ENCODE results near the gene SCAPER.

The SCAPER gene

GRCh38 chr15:76663529-76663928, 241.6 kb downstream of the SCAPER start:
- Histone ChIP-seq H3K4me3 (ENCODE audit: low read length) (peak overlapping the region; percentile 15; the same call in 1 of the 2 replicates), H3K9me3 (ENCODE audit: insufficient read depth, low read length) (no peaks in the 10 kb centered on the region; the same call in 1 of the 2 replicates), H3K27me3 (ENCODE audit: low read depth, low read length) (no peaks in the 10 kb centered on the region), H3K36me3 (replicated peaks; ENCODE audit: low read depth, low read length) (peaks cover 8% of the 10 kb centered on the region), H3K4me1 (ENCODE audit: low read length) (peaks cover 37% of the 10 kb centered on the region), H2AFZ (ENCODE audit: low read depth, low read length) (no peak overlapping the region), H3K9ac (ENCODE audit: low read length) (no peak overlapping the region), H4K20me1 (ENCODE audit: insufficient read depth, low read length) (no peaks in the 10 kb centered on the region), H3K4me2 (ENCODE audit: low read length) (peak overlapping the region; percentile 34), H3K27ac (ENCODE audit: low read length) (peak overlapping the region; percentile 10; the same call in 1 of the 2 replicates), H3K79me2 (ENCODE audit: low read length) (no peaks in the 10 kb centered on the region)
- TF ChIP-seq EZH2phosphoT487 (IDR thresholded peaks at IDR 0.05; ENCODE audit: low read depth), result no peak
- no peak for TF ChIP-seq CTCF (IDR thresholded peaks at IDR 0.05; ENCODE audit: low read depth, low read length)

GRCh38 chr15:76648732-76649444, 256.3 kb downstream of the SCAPER start:
- Histone ChIP-seq H3K27me3 (ENCODE audit: low read depth, low read length) (no peaks in the 10 kb centered on the region), H4K20me1 (ENCODE audit: insufficient read depth, low read length) (no peaks in the 10 kb centered on the region), H3K4me1 (ENCODE audit: low read length) (no peaks in the 10 kb centered on the region), H3K9me3 (ENCODE audit: insufficient read depth, low read length) (no peaks in the 10 kb centered on the region), H3K9ac (ENCODE audit: low read length) (no peak overlapping the region), H3K4me3 (ENCODE audit: low read length) (no peak overlapping the region), H3K79me2 (ENCODE audit: low read length) (no peaks in the 10 kb centered on the region), H3K36me3 (replicated peaks; ENCODE audit: low read depth, low read length) (peaks cover 10% of the 10 kb centered on the region), H2AFZ (ENCODE audit: low read depth, low read length) (no peak overlapping the region), H3K27ac (ENCODE audit: low read length) (no peak overlapping the region), H3K4me2 (ENCODE audit: low read length) (no peak overlapping the region)
- TF ChIP-seq EZH2phosphoT487 (IDR thresholded peaks at IDR 0.05; ENCODE audit: low read depth) (no peak), CTCF (IDR thresholded peaks at IDR 0.05; ENCODE audit: low read depth, low read length) (no peak)

GRCh38 chr15:76647612-76648011, 257.5 kb downstream of the SCAPER start:
- Histone ChIP-seq H3K27me3 (ENCODE audit: low read depth, low read length) (no peaks in the 10 kb centered on the region), H3K36me3 (replicated peaks; ENCODE audit: low read depth, low read length) (peaks cover 6% of the 10 kb centered on the region), H3K27ac (ENCODE audit: low read length) (no peak overlapping the region), H3K9ac (ENCODE audit: low read length) (no peak overlapping the region), H3K4me1 (ENCODE audit: low read length) (no peaks in the 10 kb centered on the region), H4K20me1 (ENCODE audit: insufficient read depth, low read length) (no peaks in the 10 kb centered on the region), H3K4me3 (ENCODE audit: low read length) (no peak overlapping the region), H3K4me2 (ENCODE audit: low read length) (no peak overlapping the region), H3K9me3 (ENCODE audit: insufficient read depth, low read length) (no peaks in the 10 kb centered on the region), H2AFZ (ENCODE audit: low read depth, low read length) (no peak overlapping the region), H3K79me2 (ENCODE audit: low read length) (no peaks in the 10 kb centered on the region)
- TF ChIP-seq CTCF (IDR thresholded peaks at IDR 0.05; ENCODE audit: low read depth, low read length), result no peak
- TF ChIP-seq EZH2phosphoT487 (IDR thresholded peaks at IDR 0.05; ENCODE audit: low read depth), result no peak

- Histone ChIP-seq H3K4me3 (ENCODE audit: low read length) (no peak overlapping the region), H3K9ac (ENCODE audit: low read length) (no peak overlapping the region), H3K79me2 (ENCODE audit: low read length) (no peaks in the 10 kb centered on the region), H3K27ac (ENCODE audit: low read length) (no peak overlapping the region), H3K36me3 (replicated peaks; ENCODE audit: low read depth, low read length) (peaks cover 6% of the 10 kb centered on the region), H4K20me1 (ENCODE audit: insufficient read depth, low read length) (no peaks in the 10 kb centered on the region), H3K4me2 (ENCODE audit: low read length) (no peak overlapping the region), H3K9me3 (ENCODE audit: insufficient read depth, low read length) (no peaks in the 10 kb centered on the region), H3K27me3 (ENCODE audit: low read depth, low read length) (no peaks in the 10 kb centered on the region), H2AFZ (ENCODE audit: low read depth, low read length) (no peak overlapping the region), H3K4me1 (ENCODE audit: low read length) (no peaks in the 10 kb centered on the region)
- no peak for TF ChIP-seq EZH2phosphoT487 (IDR thresholded peaks at IDR 0.05; ENCODE audit: low read depth)
- TF ChIP-seq CTCF (IDR thresholded peaks at IDR 0.05; ENCODE audit: low read depth, low read length), result no peak
These were observed 260.5 kb downstream of the SCAPER start for GRCh38 chr15:76644646-76645045.

Measured in OCI-LY3 (cell line).